Measurements from ENCODE around the gene ARHGEF4. TPM values are rescaled to one million over a fixed set of nuclear protein-coding genes. Genes with fewer than 3 reads are reported as not detected.

Gene ARHGEF4
- total RNA-seq, 2 donors from 2014 or later: 0.20 to 0.80 TPM

GRCh38 chr2:130864830-130865800, 28.4 kb downstream of the ARHGEF4 start:
- H3K9me3 Mint-ChIP-seq: no peaks in the 10 kb centered on the region
- DNase-seq (ENCODE audit: low spot score in 2 of 2) (no peak), ATAC-seq (peak in 1 of 2 donors; percentile 43)
- H3K27ac Mint-ChIP-seq: no peak overlapping the region
- no peaks in the 10 kb centered on the region for H3K36me3 Mint-ChIP-seq

GRCh38 chr2:130869441-130870160, 32.9 kb downstream of the ARHGEF4 start:
- ATAC-seq: no peak
- no peak overlapping the region for H3K27ac Mint-ChIP-seq
- no peak for DNase-seq (ENCODE audit: low spot score in 2 of 2)
- H3K9me3 Mint-ChIP-seq: no peaks in the 10 kb centered on the region
- H3K36me3 Mint-ChIP-seq: no peaks in the 10 kb centered on the region

GRCh38 chr2:130870161-130870485, 33.4 kb downstream of the ARHGEF4 start:
- DNase-seq (ENCODE audit: low spot score in 2 of 2) (no peak), ATAC-seq (no peak)
- Mint-ChIP-seq H3K27ac (no peak overlapping the region), H3K36me3 (no peaks in the 10 kb centered on the region), H3K9me3 (no peaks in the 10 kb centered on the region)

GRCh38 chr2:130870779-130871178, 34.1 kb downstream of the ARHGEF4 start:
- ATAC-seq: no peak
- H3K9me3 Mint-ChIP-seq: no peaks in the 10 kb centered on the region
- no peaks in the 10 kb centered on the region for H3K36me3 Mint-ChIP-seq
- H3K27ac Mint-ChIP-seq: no peak overlapping the region
- DNase-seq (ENCODE audit: low spot score in 2 of 2): peak in 1 of 2 donors; percentile 34

GRCh38 chr2:130871843-130872740, 35.4 kb downstream of the ARHGEF4 start:
- Mint-ChIP-seq H3K27ac (no peak overlapping the region), H3K9me3 (no peaks in the 10 kb centered on the region), H3K36me3 (no peaks in the 10 kb centered on the region)
- no peak for ATAC-seq
- DNase-seq (ENCODE audit: low spot score in 2 of 2): peak in 1 of 2 donors; percentile 20

- DNase-seq (ENCODE audit: low spot score in 2 of 2) (peak in 1 of 2 donors; percentile 48), ATAC-seq (no peak)
- no peaks in the 10 kb centered on the region for H3K9me3 Mint-ChIP-seq
- H3K36me3 Mint-ChIP-seq: no peaks in the 10 kb centered on the region
- H3K27ac Mint-ChIP-seq: no peak overlapping the region
Observed at GRCh38 chr2:130872741-130873125, 36.0 kb downstream of the ARHGEF4 start.

GRCh38 chr2:130873700-130874346, 37.1 kb downstream of the ARHGEF4 start:
- Mint-ChIP-seq H3K9me3 (peaks cover 0 to 3% of the 10 kb centered on the region in 2 donors), H3K27ac (no peak overlapping the region), H3K36me3 (no peaks in the 10 kb centered on the region)
- ATAC-seq (peak; percentile 82 to 87), DNase-seq (ENCODE audit: low spot score in 2 of 2) (peak; percentile 61 to 76)

- no peaks in the 10 kb centered on the region for H3K36me3 Mint-ChIP-seq
- no peak for ATAC-seq
- H3K27ac Mint-ChIP-seq: no peak overlapping the region
- H3K9me3 Mint-ChIP-seq: peaks cover 0 to 4% of the 10 kb centered on the region in 2 donors
- DNase-seq (ENCODE audit: low spot score in 2 of 2): no peak
Observed at GRCh38 chr2:130874512-130874911, 37.8 kb downstream of the ARHGEF4 start.

GRCh38 chr2:130875935-130876334, 39.2 kb downstream of the ARHGEF4 start:
- no peaks in the 10 kb centered on the region for H3K36me3 Mint-ChIP-seq
- no peak for ATAC-seq
- no peak for DNase-seq (ENCODE audit: low spot score in 2 of 2)
- H3K27ac Mint-ChIP-seq: no peak overlapping the region
- H3K9me3 Mint-ChIP-seq: peaks cover 0 to 4% of the 10 kb centered on the region in 2 donors

- ATAC-seq (no peak), DNase-seq (ENCODE audit: low spot score in 2 of 2) (no peak)
- Mint-ChIP-seq H3K27ac (no peak overlapping the region), H3K9me3 (peaks cover 0 to 4% of the 10 kb centered on the region in 2 donors), H3K36me3 (no peaks in the 10 kb centered on the region)
Observed at GRCh38 chr2:130877258-130877657, 40.5 kb downstream of the ARHGEF4 start.

- no peak for DNase-seq (ENCODE audit: low spot score in 2 of 2)
- no peak for ATAC-seq
- Mint-ChIP-seq H3K36me3 (no peaks in the 10 kb centered on the region), H3K27ac (no peak overlapping the region), H3K9me3 (peaks cover 0 to 4% of the 10 kb centered on the region in 2 donors)
Observed at GRCh38 chr2:130878316-130878715, 41.6 kb downstream of the ARHGEF4 start.

GRCh38 chr2:130878933-130879332, 42.2 kb downstream of the ARHGEF4 start:
- H3K36me3 Mint-ChIP-seq: no peaks in the 10 kb centered on the region
- no peak for ATAC-seq
- H3K27ac Mint-ChIP-seq: no peak overlapping the region
- DNase-seq (ENCODE audit: low spot score in 2 of 2): no peak
- peaks cover 0 to 4% of the 10 kb centered on the region in 2 donors for H3K9me3 Mint-ChIP-seq

GRCh38 chr2:130882111-130882690, 45.5 kb downstream of the ARHGEF4 start:
- ATAC-seq: no peak
- Mint-ChIP-seq H3K27ac (no peak overlapping the region), H3K9me3 (peaks cover 0 to 4% of the 10 kb centered on the region in 2 donors), H3K36me3 (no peaks in the 10 kb centered on the region)
- no peak for DNase-seq (ENCODE audit: low spot score in 2 of 2)

- no peaks in the 10 kb centered on the region for H3K36me3 Mint-ChIP-seq
- no peak overlapping the region for H3K27ac Mint-ChIP-seq
- H3K9me3 Mint-ChIP-seq: peaks cover 0 to 4% of the 10 kb centered on the region in 2 donors
- DNase-seq (ENCODE audit: low spot score in 2 of 2) (no peak), ATAC-seq (no peak)
Observed at GRCh38 chr2:130882991-130883390, 46.3 kb downstream of the ARHGEF4 start.

GRCh38 chr2:130883496-130883895, 46.8 kb downstream of the ARHGEF4 start:
- Mint-ChIP-seq H3K9me3 (peaks cover 0 to 4% of the 10 kb centered on the region in 2 donors), H3K27ac (no peak overlapping the region), H3K36me3 (no peaks in the 10 kb centered on the region)
- no peak for ATAC-seq
- no peak for DNase-seq (ENCODE audit: low spot score in 2 of 2)

- no peak for DNase-seq (ENCODE audit: low spot score in 2 of 2)
- ATAC-seq: no peak
- Mint-ChIP-seq H3K27ac (no peak overlapping the region), H3K9me3 (no peaks in the 10 kb centered on the region), H3K36me3 (no peaks in the 10 kb centered on the region)
Observed at GRCh38 chr2:130884013-130884412, 47.3 kb downstream of the ARHGEF4 start.

All from activated naive CD4-positive, alpha-beta T cell treated with anti-CD3 and anti-CD28 coated beads, Interleukin-2, amount 50 U/mL, for 72 hours (primary cell).